HEK293 (cell line): ENCODE measurements around the gene PKP4.

Source experiments
- CTCF ChIA-PET: fragments of 350-600 bp; formaldehyde crosslinking; extraction: SDS; loops from one replicate; lab custom pipeline; 2021; ENCODE audit warnings: antibody characterized with exemption; lab: Yijun Ruan, JAX
- POLR2A ChIA-PET: fragments of 300-600 bp; formaldehyde crosslinking; extraction: SDS; loops from one replicate; lab custom pipeline; 2020; ENCODE audit warnings: antibody characterized with exemption, inconsistent platforms; lab: Yijun Ruan, JAX
- H3K27ac ChIP-seq: fragments of 200-500 bp; sonication (Bioruptor generic); 2 replicates; pipeline ENCODE4 v1.5.1; 2014; ENCODE audit warnings: low read depth, low read length, control low read depth, inconsistent platforms; ENCODE audit errors: extremely low read depth
- H3K36me3 ChIP-seq, 2 experiments: fragments of 200-500 bp in 1 of 2; sonication (Bioruptor generic) in 1 of 2; 1 replicate in 1 of 2; 2 replicates in 1 of 2; pipeline ENCODE4 v1.5.1; 2014 to 2017; ENCODE audit warnings: inconsistent platforms in 2 of 2, low read length in 2 of 2; ENCODE audit not compliant: control insufficient read depth in 2 of 2, insufficient read depth in 1 of 2
- H3K4me1 ChIP-seq: fragments of 200-500 bp; sonication (Bioruptor generic); 2 replicates; pipeline ENCODE4 v1.5.1; 2014; ENCODE audit warnings: mild to moderate bottlenecking, low read length, inconsistent platforms; ENCODE audit not compliant: control insufficient read depth, insufficient read depth
- H3K4me3 ChIP-seq: 2 replicates; pipeline ENCODE4 v1.5.1; 2011; ENCODE audit warnings: low read depth, mild to moderate bottlenecking, control low read depth, low read length, moderate library complexity
- H3K9me3 ChIP-seq: fragments of 200-500 bp; sonication (Bioruptor generic); 2 replicates; pipeline ENCODE4 v1.5.1; 2014; ENCODE audit warnings: low read depth, low read length, inconsistent platforms; ENCODE audit not compliant: control insufficient read depth, insufficient read depth
- EGR2 ChIP-seq: fragments of 450-650 bp; formaldehyde crosslinking; IDR thresholded peaks from 2 replicates; pipeline ENCODE4 v1.5.1; 2016; ENCODE audit warnings: low read depth, missing biosample characterization, missing genetic modification characterization
- GLI2 ChIP-seq: fragments of 450-650 bp; formaldehyde crosslinking; IDR thresholded peaks from 2 replicates; pipeline ENCODE4; 2017; ENCODE audit warnings: missing biosample characterization, missing genetic modification characterization, low read depth, borderline replicate concordance
- IKZF3 ChIP-seq: fragments of 450-650 bp; IDR thresholded peaks from 2 replicates; pipeline ENCODE4 v1.5.0; 2018; ENCODE audit warnings: missing biosample characterization, mild to moderate bottlenecking, missing genetic modification characterization, moderate library complexity
- SALL2 ChIP-seq: fragments of 450-650 bp; formaldehyde crosslinking; IDR thresholded peaks from 2 replicates; pipeline ENCODE4 v1.5.0; 2017; ENCODE audit warnings: missing biosample characterization, mild to moderate bottlenecking, missing genetic modification characterization, borderline replicate concordance
- WT1 ChIP-seq: fragments of 450-650 bp; formaldehyde crosslinking; IDR thresholded peaks from 2 replicates; pipeline ENCODE4 v1.5.1; 2016; ENCODE audit warnings: missing biosample characterization, missing genetic modification characterization
- ZBTB21 ChIP-seq: fragments of 450-650 bp; formaldehyde crosslinking; IDR thresholded peaks from 2 replicates; pipeline ENCODE4 v1.5.1; 2017; ENCODE audit warnings: missing biosample characterization, missing genetic modification characterization
- ZBTB8A ChIP-seq: fragments of 450-650 bp; formaldehyde crosslinking; IDR thresholded peaks from 2 replicates; pipeline ENCODE4 v1.5.1; 2016; ENCODE audit warnings: missing biosample characterization, missing genetic modification characterization
- ZNF132 ChIP-seq: fragments of 450-650 bp; formaldehyde crosslinking; IDR thresholded peaks from 2 replicates; pipeline ENCODE4 v1.5.1; 2017; ENCODE audit warnings: missing biosample characterization, missing genetic modification characterization, borderline replicate concordance
- ZNF16 ChIP-seq: fragments of 450-650 bp; formaldehyde crosslinking; IDR thresholded peaks from 2 replicates; pipeline ENCODE4 v1.5.1; 2016; ENCODE audit warnings: low read depth, missing biosample characterization, missing genetic modification characterization
- ZNF266 ChIP-seq: fragments of 450-650 bp; formaldehyde crosslinking; IDR thresholded peaks from 2 replicates; pipeline ENCODE4 v1.5.1; 2016; ENCODE audit warnings: missing biosample characterization, missing genetic modification characterization, low read depth
- ZNF311 ChIP-seq: fragments of 450-650 bp; formaldehyde crosslinking; IDR thresholded peaks from 2 replicates; pipeline ENCODE4 v1.5.1; 2017; ENCODE audit warnings: missing biosample characterization, missing genetic modification characterization, borderline replicate concordance
- ZNF423 ChIP-seq: fragments of 450-650 bp; formaldehyde crosslinking; IDR thresholded peaks from 2 replicates; pipeline ENCODE4 v1.5.1; 2016; ENCODE audit warnings: missing biosample characterization, missing genetic modification characterization
- ZNF548 ChIP-seq: fragments of 450-650 bp; formaldehyde crosslinking; IDR thresholded peaks from 2 replicates; pipeline ENCODE4 v1.5.1; 2016; ENCODE audit warnings: missing biosample characterization, missing genetic modification characterization
- ZNF777 ChIP-seq: fragments of 450-650 bp; formaldehyde crosslinking; IDR thresholded peaks from 2 replicates; pipeline ENCODE4 v1.5.1; 2017; ENCODE audit warnings: missing biosample characterization, missing genetic modification characterization, borderline replicate concordance
- ZSCAN16 ChIP-seq: fragments of 450-650 bp; formaldehyde crosslinking; IDR thresholded peaks from 2 replicates; pipeline ENCODE4 v1.5.1; 2016; ENCODE audit warnings: missing biosample characterization, missing genetic modification characterization
- TF ChIP-seq, protein P1 (sequence below): fragments of 450-650 bp; formaldehyde crosslinking; IDR thresholded peaks from 2 replicates; pipeline ENCODE4 v1.5.1; 2016; ENCODE audit warnings: missing biosample characterization, missing genetic modification characterization, borderline replicate concordance
- TF ChIP-seq, protein P2 (sequence below): fragments of 450-650 bp; IDR thresholded peaks from 2 replicates; pipeline ENCODE4 v1.5.1; 2018; ENCODE audit warnings: missing biosample characterization, missing genetic modification characterization
- TF ChIP-seq, protein P3 (sequence below): fragments of 450-650 bp; formaldehyde crosslinking; IDR thresholded peaks from 2 replicates; pipeline ENCODE4 v1.5.1; 2016; ENCODE audit warnings: missing biosample characterization, missing genetic modification characterization
- TF ChIP-seq, protein P4 (sequence below): fragments of 450-650 bp; formaldehyde crosslinking; conservative IDR thresholded peaks from 2 replicates; pipeline ENCODE4 v1.5.1; 2016; ENCODE audit warnings: low read depth, missing biosample characterization, missing genetic modification characterization
- TF ChIP-seq, protein P5 (sequence below): fragments of 450-650 bp; formaldehyde crosslinking; IDR thresholded peaks from 2 replicates; pipeline ENCODE4 v1.5.1; 2016; ENCODE audit warnings: missing biosample characterization, missing genetic modification characterization

The PKP4 gene

DNA sequence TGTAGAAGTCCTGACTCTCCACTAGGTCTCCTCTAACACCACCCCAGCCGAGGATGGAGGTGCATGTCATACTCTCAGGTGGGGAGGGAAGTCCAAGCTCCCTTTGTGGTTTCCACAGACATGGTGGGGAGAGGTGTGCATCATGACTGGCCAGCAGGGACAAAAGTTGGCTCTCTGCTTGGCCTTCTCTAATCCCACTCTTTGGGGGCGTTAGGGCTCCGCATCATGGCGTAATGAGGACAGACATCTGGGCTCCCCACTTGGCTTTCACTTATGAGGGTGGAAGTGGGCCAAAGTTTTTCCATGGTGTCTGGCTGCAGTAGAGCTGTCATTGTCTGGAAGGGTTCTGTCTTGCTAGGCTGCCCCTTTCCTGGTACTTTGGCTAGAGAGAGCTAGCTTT lies 257.7 kb downstream of the PKP4 start:
- TF ChIP-seq ZNF777 (no peak), ZNF16 (tag by site-specific recombination) (no peak), GLI2 (tag by site-specific recombination) (no peak), ZBTB8A (tag by site-specific recombination) (no peak), ZNF548 (tag by site-specific recombination) (no peak), ZNF311 (tag by site-specific recombination) (no peak), ZNF132 (tag by site-specific recombination) (no peak), ZBTB21 (tag by site-specific recombination) (no peak), IKZF3 (tag by site-specific recombination) (no peak), WT1 (tag by site-specific recombination) (no peak)
- TF ChIP-seq, protein P1, sequence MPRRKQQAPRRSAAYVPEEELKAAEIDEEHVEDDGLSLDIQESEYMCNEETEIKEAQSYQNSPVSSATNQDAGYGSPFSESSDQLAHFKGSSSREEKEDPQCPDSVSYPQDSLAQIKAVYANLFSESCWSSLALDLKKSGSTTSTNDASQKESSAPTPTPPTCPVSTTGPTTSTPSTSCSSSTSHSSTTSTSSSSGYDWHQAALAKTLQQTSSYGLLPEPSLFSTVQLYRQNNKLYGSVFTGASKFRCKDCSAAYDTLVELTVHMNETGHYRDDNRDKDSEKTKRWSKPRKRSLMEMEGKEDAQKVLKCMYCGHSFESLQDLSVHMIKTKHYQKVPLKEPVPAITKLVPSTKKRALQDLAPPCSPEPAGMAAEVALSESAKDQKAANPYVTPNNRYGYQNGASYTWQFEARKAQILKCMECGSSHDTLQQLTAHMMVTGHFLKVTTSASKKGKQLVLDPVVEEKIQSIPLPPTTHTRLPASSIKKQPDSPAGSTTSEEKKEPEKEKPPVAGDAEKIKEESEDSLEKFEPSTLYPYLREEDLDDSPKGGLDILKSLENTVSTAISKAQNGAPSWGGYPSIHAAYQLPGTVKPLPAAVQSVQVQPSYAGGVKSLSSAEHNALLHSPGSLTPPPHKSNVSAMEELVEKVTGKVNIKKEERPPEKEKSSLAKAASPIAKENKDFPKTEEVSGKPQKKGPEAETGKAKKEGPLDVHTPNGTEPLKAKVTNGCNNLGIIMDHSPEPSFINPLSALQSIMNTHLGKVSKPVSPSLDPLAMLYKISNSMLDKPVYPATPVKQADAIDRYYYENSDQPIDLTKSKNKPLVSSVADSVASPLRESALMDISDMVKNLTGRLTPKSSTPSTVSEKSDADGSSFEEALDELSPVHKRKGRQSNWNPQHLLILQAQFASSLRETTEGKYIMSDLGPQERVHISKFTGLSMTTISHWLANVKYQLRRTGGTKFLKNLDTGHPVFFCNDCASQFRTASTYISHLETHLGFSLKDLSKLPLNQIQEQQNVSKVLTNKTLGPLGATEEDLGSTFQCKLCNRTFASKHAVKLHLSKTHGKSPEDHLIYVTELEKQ (tag by site-specific recombination) = no peak
- TF ChIP-seq, protein P2, sequence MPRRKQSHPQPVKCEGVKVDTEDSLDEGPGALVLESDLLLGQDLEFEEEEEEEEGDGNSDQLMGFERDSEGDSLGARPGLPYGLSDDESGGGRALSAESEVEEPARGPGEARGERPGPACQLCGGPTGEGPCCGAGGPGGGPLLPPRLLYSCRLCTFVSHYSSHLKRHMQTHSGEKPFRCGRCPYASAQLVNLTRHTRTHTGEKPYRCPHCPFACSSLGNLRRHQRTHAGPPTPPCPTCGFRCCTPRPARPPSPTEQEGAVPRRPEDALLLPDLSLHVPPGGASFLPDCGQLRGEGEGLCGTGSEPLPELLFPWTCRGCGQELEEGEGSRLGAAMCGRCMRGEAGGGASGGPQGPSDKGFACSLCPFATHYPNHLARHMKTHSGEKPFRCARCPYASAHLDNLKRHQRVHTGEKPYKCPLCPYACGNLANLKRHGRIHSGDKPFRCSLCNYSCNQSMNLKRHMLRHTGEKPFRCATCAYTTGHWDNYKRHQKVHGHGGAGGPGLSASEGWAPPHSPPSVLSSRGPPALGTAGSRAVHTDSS (tag by site-specific recombination) = no peak
- Histone ChIP-seq H3K9me3 (no peaks in the 10 kb centered on the region), H3K4me3 (no peak overlapping the region), H3K4me1 (no peaks in the 10 kb centered on the region), H3K27ac (no peak overlapping the region), H3K36me3 (no peaks in the 10 kb centered on the region)
- CTCF ChIA-PET = interaction anchor here (0.7 to 1.8 kb wide), 4 partner anchors 10 to 1374 kb away, joined by 3 to 7 read pairs (median 4); no protein-coding TSS in a partner anchor
- POLR2A ChIA-PET = no interaction called here

DNA sequence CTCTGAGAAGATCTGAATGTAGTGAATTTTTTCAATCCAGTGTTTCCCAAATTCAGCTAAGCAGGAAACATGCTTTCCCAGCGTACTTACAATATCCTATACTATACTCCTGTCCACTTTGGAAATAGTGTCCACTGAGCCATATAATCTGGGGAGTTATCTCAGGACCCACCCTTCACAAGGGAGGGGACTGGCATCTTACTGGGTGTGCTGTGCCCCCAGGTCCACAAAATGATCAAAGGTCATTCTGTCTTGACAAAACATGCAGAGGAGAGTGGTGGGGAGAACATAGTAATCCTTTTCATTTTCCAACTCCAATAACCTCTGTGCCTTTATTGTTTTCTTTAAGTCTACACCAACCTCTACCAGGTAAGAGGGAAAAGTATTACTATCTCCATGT lies 258.6 kb downstream of the PKP4 start:
- H3K4me1 ChIP-seq = no peaks in the 10 kb centered on the region
- CTCF ChIA-PET = no interaction called here
- POLR2A ChIA-PET = no interaction called here
- H3K36me3 ChIP-seq = no peaks in the 10 kb centered on the region
- H3K27ac ChIP-seq = no peak overlapping the region
- H3K4me3 ChIP-seq = no peak overlapping the region
- no peaks in the 10 kb centered on the region for H3K9me3 ChIP-seq
- TF ChIP-seq, protein P3, sequence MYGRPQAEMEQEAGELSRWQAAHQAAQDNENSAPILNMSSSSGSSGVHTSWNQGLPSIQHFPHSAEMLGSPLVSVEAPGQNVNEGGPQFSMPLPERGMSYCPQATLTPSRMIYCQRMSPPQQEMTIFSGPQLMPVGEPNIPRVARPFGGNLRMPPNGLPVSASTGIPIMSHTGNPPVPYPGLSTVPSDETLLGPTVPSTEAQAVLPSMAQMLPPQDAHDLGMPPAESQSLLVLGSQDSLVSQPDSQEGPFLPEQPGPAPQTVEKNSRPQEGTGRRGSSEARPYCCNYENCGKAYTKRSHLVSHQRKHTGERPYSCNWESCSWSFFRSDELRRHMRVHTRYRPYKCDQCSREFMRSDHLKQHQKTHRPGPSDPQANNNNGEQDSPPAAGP (tag by site-specific recombination) = no peak
- TF ChIP-seq, protein P4, sequence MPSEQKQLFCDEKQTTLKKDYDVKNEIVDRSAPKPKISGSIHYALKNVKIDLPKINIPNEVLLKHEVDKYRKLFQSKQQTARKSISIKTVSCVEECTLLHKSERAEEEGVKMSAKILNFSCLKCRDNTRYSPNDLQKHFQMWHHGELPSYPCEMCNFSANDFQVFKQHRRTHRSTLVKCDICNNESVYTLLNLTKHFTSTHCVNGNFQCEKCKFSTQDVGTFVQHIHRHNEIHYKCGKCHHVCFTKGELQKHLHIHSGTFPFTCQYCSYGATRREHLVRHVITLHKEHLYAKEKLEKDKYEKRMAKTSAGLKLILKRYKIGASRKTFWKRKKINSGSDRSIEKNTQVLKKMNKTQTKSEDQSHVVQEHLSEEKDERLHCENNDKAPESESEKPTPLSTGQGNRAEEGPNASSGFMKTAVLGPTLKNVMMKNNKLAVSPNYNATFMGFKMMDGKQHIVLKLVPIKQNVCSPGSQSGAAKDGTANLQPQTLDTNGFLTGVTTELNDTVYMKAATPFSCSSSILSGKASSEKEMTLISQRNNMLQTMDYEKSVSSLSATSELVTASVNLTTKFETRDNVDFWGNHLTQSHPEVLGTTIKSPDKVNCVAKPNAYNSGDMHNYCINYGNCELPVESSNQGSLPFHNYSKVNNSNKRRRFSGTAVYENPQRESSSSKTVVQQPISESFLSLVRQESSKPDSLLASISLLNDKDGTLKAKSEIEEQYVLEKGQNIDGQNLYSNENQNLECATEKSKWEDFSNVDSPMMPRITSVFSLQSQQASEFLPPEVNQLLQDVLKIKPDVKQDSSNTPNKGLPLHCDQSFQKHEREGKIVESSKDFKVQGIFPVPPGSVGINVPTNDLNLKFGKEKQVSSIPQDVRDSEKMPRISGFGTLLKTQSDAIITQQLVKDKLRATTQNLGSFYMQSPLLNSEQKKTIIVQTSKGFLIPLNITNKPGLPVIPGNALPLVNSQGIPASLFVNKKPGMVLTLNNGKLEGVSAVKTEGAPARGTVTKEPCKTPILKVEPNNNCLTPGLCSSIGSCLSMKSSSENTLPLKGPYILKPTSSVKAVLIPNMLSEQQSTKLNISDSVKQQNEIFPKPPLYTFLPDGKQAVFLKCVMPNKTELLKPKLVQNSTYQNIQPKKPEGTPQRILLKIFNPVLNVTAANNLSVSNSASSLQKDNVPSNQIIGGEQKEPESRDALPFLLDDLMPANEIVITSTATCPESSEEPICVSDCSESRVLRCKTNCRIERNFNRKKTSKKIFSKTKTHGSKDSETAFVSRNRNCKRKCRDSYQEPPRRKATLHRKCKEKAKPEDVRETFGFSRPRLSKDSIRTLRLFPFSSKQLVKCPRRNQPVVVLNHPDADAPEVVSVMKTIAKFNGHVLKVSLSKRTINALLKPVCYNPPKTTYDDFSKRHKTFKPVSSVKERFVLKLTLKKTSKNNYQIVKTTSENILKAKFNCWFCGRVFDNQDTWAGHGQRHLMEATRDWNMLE (tag by site-specific recombination) = no peak
- TF ChIP-seq ZNF266 (tag by site-specific recombination) (no peak), SALL2 (tag by site-specific recombination) (no peak), ZSCAN16 (no peak), EGR2 (tag by site-specific recombination) (no peak), ZNF423 (tag by site-specific recombination) (no peak)
- TF ChIP-seq, protein P5, sequence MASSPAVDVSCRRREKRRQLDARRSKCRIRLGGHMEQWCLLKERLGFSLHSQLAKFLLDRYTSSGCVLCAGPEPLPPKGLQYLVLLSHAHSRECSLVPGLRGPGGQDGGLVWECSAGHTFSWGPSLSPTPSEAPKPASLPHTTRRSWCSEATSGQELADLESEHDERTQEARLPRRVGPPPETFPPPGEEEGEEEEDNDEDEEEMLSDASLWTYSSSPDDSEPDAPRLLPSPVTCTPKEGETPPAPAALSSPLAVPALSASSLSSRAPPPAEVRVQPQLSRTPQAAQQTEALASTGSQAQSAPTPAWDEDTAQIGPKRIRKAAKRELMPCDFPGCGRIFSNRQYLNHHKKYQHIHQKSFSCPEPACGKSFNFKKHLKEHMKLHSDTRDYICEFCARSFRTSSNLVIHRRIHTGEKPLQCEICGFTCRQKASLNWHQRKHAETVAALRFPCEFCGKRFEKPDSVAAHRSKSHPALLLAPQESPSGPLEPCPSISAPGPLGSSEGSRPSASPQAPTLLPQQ (tag by site-specific recombination) = no peak
